PC-3 (cell line): ENCODE results near the gene AKT1. TPM values are rescaled to one million over a fixed set of nuclear protein-coding genes. Genes with fewer than 3 reads are reported as not detected.

Experiments
- ATAC-seq: fragments of 200-7000 bp; cut with Tn5 transposase; 2 replicates; pipeline ENCODE4 v1.9.1; 2020; ENCODE audit warnings: mild to moderate bottlenecking, moderate library complexity
- BruUV-seq: library from RNA; stranded (reverse); fragments of 400-500 nt; replicated peaks from 2 replicates; lab custom pipeline; 2021; lab: Mats Ljungman, UMichigan
- CTCF ChIA-PET: fragments of 300-600 bp; sonication (Branson Sonifier 250); formaldehyde crosslinking; loops from one replicate; lab custom pipeline; 2022; ENCODE audit warnings: antibody characterized with exemption; lab: Charles Lee
- POLR2A ChIA-PET: fragments of 300-600 bp; sonication (Branson Sonifier 250); formaldehyde crosslinking; loops from one replicate; lab custom pipeline; 2022; ENCODE audit warnings: antibody characterized with exemption; ENCODE audit not compliant: unreplicated experiment; lab: Charles Lee
- DNase-seq: peaks from one replicate; pipeline ENCODE4 v3.0.0-alpha.2; 2015
- H2AFZ ChIP-seq: fragments of 300-600 bp; sonication (generic); 2 replicates; pipeline ENCODE4 v1.6.0; 2016; ENCODE audit warnings: antibody characterized with exemption, low read length
- H3F3A ChIP-seq: fragments of 300-600 bp; sonication (generic); one replicate; pipeline ENCODE4 v1.6.0; 2017; ENCODE audit warnings: antibody characterized with exemption, low read length, control low read depth, mild to moderate bottlenecking; ENCODE audit not compliant: unreplicated experiment
- H3K27ac ChIP-seq: fragments of 300-600 bp; sonication (generic); 2 replicates; pipeline ENCODE4 v1.5.1; 2016; ENCODE audit warnings: mild to moderate bottlenecking, low read length
- H3K27me3 ChIP-seq: fragments of 300-600 bp; sonication (generic); 2 replicates; pipeline ENCODE4 v1.6.1; 2016; ENCODE audit warnings: low read length, mixed read lengths
- H3K36me3 ChIP-seq: fragments of 300-600 bp; sonication (generic); 2 replicates; pipeline ENCODE4 v1.6.1; 2016; ENCODE audit warnings: low read depth, mixed run types, low read length, mixed read lengths
- H3K4me1 ChIP-seq: fragments of 300-600 bp; sonication (generic); 2 replicates; pipeline ENCODE4 v1.5.1; 2016; ENCODE audit warnings: low read length; ENCODE audit not compliant: insufficient read depth
- H3K4me2 ChIP-seq: fragments of 300-600 bp; sonication (generic); 2 replicates; pipeline ENCODE4 v1.6.0; 2016; ENCODE audit warnings: low read length
- H3K4me3 ChIP-seq: fragments of 300-600 bp; sonication (generic); 2 replicates; pipeline ENCODE4 v1.5.1; 2016; ENCODE audit warnings: mild to moderate bottlenecking, low read length, mixed read lengths
- H3K79me2 ChIP-seq: fragments of 300-600 bp; sonication (generic); 2 replicates; pipeline ENCODE4 v1.6.1; 2017; ENCODE audit warnings: low read length, mixed read lengths
- H3K9ac ChIP-seq: fragments of 300-600 bp; sonication (generic); 2 replicates; pipeline ENCODE4 v1.6.0; 2016; ENCODE audit warnings: mild to moderate bottlenecking, low read length
- H3K9me2 ChIP-seq: fragments of 300-600 bp; sonication (generic); replicated peaks from 2 replicates; pipeline ENCODE4 v1.6.1; 2016; ENCODE audit warnings: mixed run types, low read length, mixed read lengths
- H3K9me3 ChIP-seq: fragments of 300-600 bp; sonication (generic); 2 replicates; pipeline ENCODE4 v1.6.1; 2016; ENCODE audit warnings: low read length, mixed read lengths
- H4K20me1 ChIP-seq: fragments of 300-600 bp; sonication (generic); 2 replicates; pipeline ENCODE4 v1.6.1; 2016; ENCODE audit warnings: low read length, mixed read lengths
- EZH2 ChIP-seq: fragments of 300-600 bp; sonication (generic); IDR thresholded peaks from one replicate; pipeline ENCODE4 v1.6.1; 2017; ENCODE audit warnings: antibody characterized with exemption, mild to moderate bottlenecking, low read length; ENCODE audit not compliant: unreplicated experiment
- EZH2phosphoT487 ChIP-seq: fragments of 300-600 bp; sonication (generic); IDR thresholded peaks from 2 replicates; pipeline ENCODE4 v1.6.1; 2018; ENCODE audit warnings: mild to moderate bottlenecking, antibody characterized with exemption, low read length, borderline replicate concordance
- intact Hi-C: fragments of 100-400 bp; cut with micrococcal nuclease; formaldehyde crosslinking; loops from 2 replicates; pipeline ENCODE4 v1.9.0; 2023
- total RNA-seq: library from RNA; depleted of rRNA; stranded (reverse); fragments of >200 nt; gene quantifications from 2 replicates; pipeline ENCODE4 v1.2.3, GENCODE V29; 2014
- TF ChIP-seq, protein P1 (sequence below): fragments of 300-600 bp; sonication (generic); conservative IDR thresholded peaks from 2 replicates; pipeline ENCODE4 v1.5.1; 2017; ENCODE audit warnings: antibody characterized with exemption, low read depth, mild to moderate bottlenecking, low read length

AKT1 gene
- total RNA-seq, 1 experiment from 2014 or later, result 196 TPM

DNA sequence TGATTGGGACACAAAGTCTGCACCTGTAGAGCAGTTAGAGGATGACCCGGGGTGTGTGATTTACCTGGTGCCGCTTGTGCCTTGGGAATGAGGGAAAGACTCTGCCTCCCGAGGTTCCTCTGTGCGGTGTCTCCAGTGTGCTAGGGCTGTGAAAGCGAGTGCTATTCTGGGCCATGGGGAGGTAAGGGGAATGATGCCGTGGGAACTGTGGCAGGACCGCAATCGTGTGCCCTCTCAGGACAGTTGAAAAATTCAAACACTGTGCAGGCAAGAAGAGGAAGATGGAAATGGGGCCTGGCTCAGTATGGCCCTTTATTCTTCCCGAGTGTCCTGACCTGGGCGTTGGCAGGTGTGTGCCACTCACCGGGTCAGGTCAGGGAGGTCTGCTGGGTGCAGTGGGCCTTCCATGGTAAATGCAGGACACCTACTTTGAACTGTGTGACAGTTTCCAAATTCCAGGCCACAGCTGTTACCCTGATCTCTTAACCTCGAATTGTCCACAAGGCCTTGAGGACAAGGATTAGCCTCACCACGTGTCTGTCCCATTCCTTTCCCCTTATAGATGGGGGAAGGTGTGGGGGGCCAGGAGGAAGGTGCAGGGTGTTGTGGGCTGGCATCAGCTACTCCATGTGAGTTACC, 41.2 kb downstream of the AKT1 start:
- Histone ChIP-seq H3K4me1 (peaks cover 25% of the 10 kb centered on the region), H3K4me2 (peak overlapping the region; percentile 94), H4K20me1 (peaks cover 23% of the 10 kb centered on the region), H3K9me2 (no peaks in the 10 kb centered on the region), H3K36me3 (peaks cover 20% of the 10 kb centered on the region; the same call in 1 of the 2 replicates), H3K9ac (peak overlapping the region; percentile 99), H3F3A (no peaks in the 10 kb centered on the region), H2AFZ (no peak overlapping the region), H3K9me3 (no peaks in the 10 kb centered on the region), H3K27ac (no peak overlapping the region), H3K4me3 (peak overlapping the region; percentile 100), H3K27me3 (no peaks in the 10 kb centered on the region), H3K79me2 (peaks cover 49% of the 10 kb centered on the region)
- intact Hi-C loops, result no loop called here
- no peak for ATAC-seq
- ChIA-PET CTCF (interaction anchor here (0.7 kb wide), 1 partner anchor 40 kb away, joined by 3 read pairs; no protein-coding TSS in a partner anchor), POLR2A (no interaction called here)
- DNase-seq, result no peak
- TF ChIP-seq, protein P1, sequence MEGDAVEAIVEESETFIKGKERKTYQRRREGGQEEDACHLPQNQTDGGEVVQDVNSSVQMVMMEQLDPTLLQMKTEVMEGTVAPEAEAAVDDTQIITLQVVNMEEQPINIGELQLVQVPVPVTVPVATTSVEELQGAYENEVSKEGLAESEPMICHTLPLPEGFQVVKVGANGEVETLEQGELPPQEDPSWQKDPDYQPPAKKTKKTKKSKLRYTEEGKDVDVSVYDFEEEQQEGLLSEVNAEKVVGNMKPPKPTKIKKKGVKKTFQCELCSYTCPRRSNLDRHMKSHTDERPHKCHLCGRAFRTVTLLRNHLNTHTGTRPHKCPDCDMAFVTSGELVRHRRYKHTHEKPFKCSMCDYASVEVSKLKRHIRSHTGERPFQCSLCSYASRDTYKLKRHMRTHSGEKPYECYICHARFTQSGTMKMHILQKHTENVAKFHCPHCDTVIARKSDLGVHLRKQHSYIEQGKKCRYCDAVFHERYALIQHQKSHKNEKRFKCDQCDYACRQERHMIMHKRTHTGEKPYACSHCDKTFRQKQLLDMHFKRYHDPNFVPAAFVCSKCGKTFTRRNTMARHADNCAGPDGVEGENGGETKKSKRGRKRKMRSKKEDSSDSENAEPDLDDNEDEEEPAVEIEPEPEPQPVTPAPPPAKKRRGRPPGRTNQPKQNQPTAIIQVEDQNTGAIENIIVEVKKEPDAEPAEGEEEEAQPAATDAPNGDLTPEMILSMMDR, result no peak
- TF ChIP-seq EZH2 (no peak), EZH2phosphoT487 (no peak)
- BruUV-seq, result no TSS peak

DNA sequence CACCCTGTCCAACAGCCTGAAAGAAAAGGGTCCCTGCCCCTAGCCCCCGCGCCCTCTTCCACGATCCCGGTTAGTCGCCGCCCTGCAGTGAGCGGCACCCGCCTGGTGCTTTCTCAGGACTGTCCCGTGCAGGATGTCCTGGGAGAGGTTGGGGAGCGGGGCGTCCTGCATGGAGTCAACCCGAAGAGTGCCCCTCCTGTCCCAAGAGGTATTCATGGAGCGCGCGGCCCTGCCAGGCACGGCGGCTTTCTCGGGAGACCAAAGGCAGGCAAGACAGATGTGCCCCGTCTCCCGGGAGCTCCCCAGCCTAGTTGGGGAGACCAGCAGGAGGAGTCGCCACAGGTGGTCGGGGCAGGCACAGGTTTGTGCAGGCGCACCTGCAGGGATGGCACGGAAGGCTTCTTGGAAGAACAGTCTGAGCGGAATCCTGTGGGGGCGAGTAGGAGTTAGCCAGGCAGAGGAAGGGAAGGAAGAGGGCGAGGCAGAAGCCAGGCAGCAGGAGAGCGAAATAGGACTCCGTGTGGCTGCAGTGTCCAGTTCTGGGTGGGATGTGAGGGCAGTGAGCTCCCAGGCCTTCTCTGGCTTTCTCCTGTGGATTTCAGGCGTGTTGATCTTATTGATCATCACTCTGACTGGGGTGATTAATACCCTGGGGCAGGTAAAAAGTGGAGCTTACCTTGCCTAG, 41.9 kb downstream of the AKT1 start:
- DNase-seq, result peak; percentile 23
- peak overlapping the region; percentile 73; the same call in 1 of the 2 replicates for H2AFZ ChIP-seq
- no peaks in the 10 kb centered on the region for H3K27me3 ChIP-seq
- H3K9ac ChIP-seq, result peak overlapping the region; percentile 99
- H3K4me3 ChIP-seq, result peak overlapping the region; percentile 100
- ATAC-seq, result no peak
- peak overlapping the region; percentile 54 for H3K27ac ChIP-seq
- CTCF ChIA-PET, result interaction anchor here (0.7 kb wide), 1 partner anchor 41 kb away, joined by 3 read pairs; no protein-coding TSS in a partner anchor
- H4K20me1 ChIP-seq, result peaks cover 23% of the 10 kb centered on the region
- H3K9me2 ChIP-seq, result no peaks in the 10 kb centered on the region
- H3K79me2 ChIP-seq, result peaks cover 49% of the 10 kb centered on the region
- BruUV-seq, result TSS peak; percentile 55
- peak overlapping the region; percentile 94 for H3K4me2 ChIP-seq
- TF ChIP-seq, protein P1, result no peak
- TF ChIP-seq EZH2phosphoT487, result no peak
- no peak for TF ChIP-seq EZH2
- peaks cover 14% of the 10 kb centered on the region; the same call in 1 of the 2 replicates for H3K36me3 ChIP-seq
- no peaks in the 10 kb centered on the region for H3F3A ChIP-seq
- peaks cover 32% of the 10 kb centered on the region for H3K4me1 ChIP-seq
- POLR2A ChIA-PET, result no interaction called here
- intact Hi-C loops, result no loop called here
- H3K9me3 ChIP-seq, result no peaks in the 10 kb centered on the region
